Measurements from ENCODE around the gene KDM4C.

KDM4C gene

GRCh38 chr9:7148243-7148765 lies 390.5 kb downstream of the KDM4C start:
- no peak for DNase-seq

- no peak for DNase-seq
These were observed 391.5 kb downstream of the KDM4C start for GRCh38 chr9:7149258-7149657.

- no peak for DNase-seq
These were observed 392.5 kb downstream of the KDM4C start for GRCh38 chr9:7150153-7150890.

- DNase-seq, result no peak
These were observed 395.4 kb downstream of the KDM4C start for GRCh38 chr9:7153134-7153533.

- no peak for DNase-seq
These were observed 395.8 kb downstream of the KDM4C start for GRCh38 chr9:7153566-7153965.

GRCh38 chr9:7154003-7154619 lies 396.3 kb downstream of the KDM4C start:
- DNase-seq, result no peak

- DNase-seq, result no peak
These were observed 396.9 kb downstream of the KDM4C start for GRCh38 chr9:7154650-7155049.

GRCh38 chr9:7161469-7161868 lies 403.7 kb downstream of the KDM4C start:
- no peak for DNase-seq

GRCh38 chr9:7163932-7164331 lies 406.2 kb downstream of the KDM4C start:
- no peak for DNase-seq

GRCh38 chr9:7164440-7165330 lies 406.9 kb downstream of the KDM4C start:
- DNase-seq, result no peak

- no peak for DNase-seq
These were observed 407.7 kb downstream of the KDM4C start for GRCh38 chr9:7165331-7165975.

GRCh38 chr9:7166074-7166473 lies 408.3 kb downstream of the KDM4C start:
- no peak for DNase-seq

GRCh38 chr9:7169717-7170389 lies 412.1 kb downstream of the KDM4C start:
- no peak for DNase-seq

- DNase-seq, result no peak
These were observed 413.8 kb downstream of the KDM4C start for GRCh38 chr9:7171396-7172153.

GRCh38 chr9:7172154-7173115 lies 414.7 kb downstream of the KDM4C start:
- DNase-seq, result no peak

GRCh38 chr9:7173139-7173538 lies 415.4 kb downstream of the KDM4C start:
- no peak for DNase-seq

- DNase-seq, result no peak
These were observed 416.5 kb downstream of the KDM4C start for GRCh38 chr9:7174301-7174700.

- no peak for DNase-seq
These were observed 417.1 kb downstream of the KDM4C start for GRCh38 chr9:7174884-7175283.

- no peak for DNase-seq
These were observed 418.8 kb downstream of the KDM4C start for GRCh38 chr9:7176561-7176960.

GRCh38 chr9:7177383-7177782 lies 419.6 kb downstream of the KDM4C start:
- DNase-seq, result no peak
